Skeletal muscle satellite cell (primary cell): ENCODE measurements around the gene KLHL7.

Source experiments
- H3K27me3 ChIP-seq: 2 replicates; pipeline ENCODE4 v1.7.0; 2013; ENCODE audit warnings: low read length; ENCODE audit not compliant: control insufficient read depth, insufficient read depth
- H3K36me3 ChIP-seq: 2 replicates; pipeline ENCODE4 v1.7.0; 2013; ENCODE audit warnings: mild to moderate bottlenecking, control low read depth, low read length; ENCODE audit not compliant: insufficient read depth
- H3K4me1 ChIP-seq: 2 replicates; pipeline ENCODE4 v1.7.0; 2013; ENCODE audit warnings: low read length; ENCODE audit not compliant: control insufficient read depth, insufficient read depth
- H3K4me2 ChIP-seq: 2 replicates; pipeline ENCODE4 v1.7.0; 2013; ENCODE audit warnings: mild to moderate bottlenecking, low read length
- H3K4me3 ChIP-seq: 2 replicates; pipeline ENCODE4 v1.7.0; 2013; ENCODE audit warnings: low read length
- H3K9ac ChIP-seq: 2 replicates; pipeline ENCODE4 v1.7.0; 2013; ENCODE audit warnings: mild to moderate bottlenecking, low read depth, low read length, moderate library complexity
- H3K9me3 ChIP-seq: replicated peaks from 2 replicates; pipeline ENCODE4 v1.7.0; 2013; ENCODE audit warnings: mild to moderate bottlenecking, control low read depth, low read length

The KLHL7 gene

GRCh38 chr7:23093111-23093510 is 12.5 kb upstream of the KLHL7 start:
- Histone ChIP-seq H3K4me3 (peak overlapping the region; percentile 40), H3K9ac (peak overlapping the region; percentile 61), H3K36me3 (no peaks in the 10 kb centered on the region), H3K4me2 (peak overlapping the region; percentile 68), H3K4me1 (peaks cover 22% of the 10 kb centered on the region), H3K9me3 (no peaks in the 10 kb centered on the region), H3K27me3 (no peaks in the 10 kb centered on the region)

- Histone ChIP-seq H3K36me3 (no peaks in the 10 kb centered on the region), H3K9ac (peak overlapping the region; percentile 68), H3K9me3 (no peaks in the 10 kb centered on the region), H3K27me3 (no peaks in the 10 kb centered on the region), H3K4me3 (peak overlapping the region; percentile 40), H3K4me2 (peak overlapping the region; percentile 68), H3K4me1 (peaks cover 22% of the 10 kb centered on the region)
Observed at GRCh38 chr7:23093546-23093945, 12.0 kb upstream of the KLHL7 start.

GRCh38 chr7:23096518-23097290 is 8.9 kb upstream of the KLHL7 start:
- H3K4me1 ChIP-seq = peaks cover 22% of the 10 kb centered on the region
- H3K4me2 ChIP-seq = no peak overlapping the region
- no peaks in the 10 kb centered on the region for H3K36me3 ChIP-seq
- H3K9ac ChIP-seq = no peak overlapping the region
- no peaks in the 10 kb centered on the region for H3K9me3 ChIP-seq
- no peaks in the 10 kb centered on the region for H3K27me3 ChIP-seq
- no peak overlapping the region for H3K4me3 ChIP-seq

- H3K27me3 ChIP-seq = no peaks in the 10 kb centered on the region
- no peaks in the 10 kb centered on the region for H3K36me3 ChIP-seq
- H3K4me1 ChIP-seq = peaks cover 11% of the 10 kb centered on the region
- H3K4me2 ChIP-seq = no peak overlapping the region
- no peak overlapping the region for H3K9ac ChIP-seq
- no peak overlapping the region for H3K4me3 ChIP-seq
- no peaks in the 10 kb centered on the region for H3K9me3 ChIP-seq
Observed at GRCh38 chr7:23098029-23098428, 7.6 kb upstream of the KLHL7 start.

- H3K4me1 ChIP-seq = peaks cover 8% of the 10 kb centered on the region
Observed at GRCh38 chr7:23098460-23098859, 7.1 kb upstream of the KLHL7 start.

GRCh38 chr7:23100697-23101096 is 4.9 kb upstream of the KLHL7 start:
- no peak overlapping the region for H3K4me2 ChIP-seq
- H3K36me3 ChIP-seq = no peaks in the 10 kb centered on the region
- H3K9ac ChIP-seq = no peak overlapping the region
- H3K4me1 ChIP-seq = peaks cover 4% of the 10 kb centered on the region
- no peaks in the 10 kb centered on the region for H3K27me3 ChIP-seq
- no peak overlapping the region for H3K4me3 ChIP-seq
- no peaks in the 10 kb centered on the region for H3K9me3 ChIP-seq

More at GRCh38 chr7:23098460-23098859, 7.1 kb upstream of the KLHL7 start:
- H3K9me3 ChIP-seq = no peaks in the 10 kb centered on the region
- no peaks in the 10 kb centered on the region for H3K36me3 ChIP-seq
- no peak overlapping the region for H3K4me2 ChIP-seq
- no peak overlapping the region for H3K4me3 ChIP-seq
- H3K9ac ChIP-seq = no peak overlapping the region
- no peaks in the 10 kb centered on the region for H3K27me3 ChIP-seq

GRCh38 chr7:23105086-23105643 is 420 bp upstream of the KLHL7 start:
- Histone ChIP-seq H3K4me1 (peaks cover 23% of the 10 kb centered on the region), H3K36me3 (no peaks in the 10 kb centered on the region), H3K9me3 (no peaks in the 10 kb centered on the region), H3K4me3 (peak overlapping the region; percentile 93), H3K27me3 (no peaks in the 10 kb centered on the region), H3K4me2 (peak overlapping the region; percentile 88), H3K9ac (peak overlapping the region; percentile 96)

GRCh38 chr7:23106057-23106822 is 655 bp downstream of the KLHL7 start:
- peak overlapping the region; percentile 96 for H3K9ac ChIP-seq
- H3K36me3 ChIP-seq = no peaks in the 10 kb centered on the region
- no peaks in the 10 kb centered on the region for H3K27me3 ChIP-seq
- H3K4me2 ChIP-seq = peak overlapping the region; percentile 88
- H3K9me3 ChIP-seq = no peaks in the 10 kb centered on the region
- peaks cover 23% of the 10 kb centered on the region for H3K4me1 ChIP-seq
- peak overlapping the region; percentile 93 for H3K4me3 ChIP-seq

GRCh38 chr7:23106823-23107663 is 1.5 kb downstream of the KLHL7 start:
- peak overlapping the region; percentile 96 for H3K9ac ChIP-seq

GRCh38 chr7:23107781-23108180 is 2.2 kb downstream of the KLHL7 start:
- Histone ChIP-seq H3K4me2 (peak overlapping the region; percentile 88), H3K36me3 (no peaks in the 10 kb centered on the region), H3K9ac (peak overlapping the region; percentile 96), H3K9me3 (no peaks in the 10 kb centered on the region), H3K27me3 (no peaks in the 10 kb centered on the region), H3K4me1 (peaks cover 23% of the 10 kb centered on the region), H3K4me3 (peak overlapping the region; percentile 93)

More at GRCh38 chr7:23106823-23107663, 1.5 kb downstream of the KLHL7 start:
- Histone ChIP-seq H3K36me3 (no peaks in the 10 kb centered on the region), H3K4me1 (peaks cover 23% of the 10 kb centered on the region), H3K27me3 (no peaks in the 10 kb centered on the region), H3K9me3 (no peaks in the 10 kb centered on the region), H3K4me2 (peak overlapping the region; percentile 88), H3K4me3 (peak overlapping the region; percentile 93)

GRCh38 chr7:23108995-23109394 is 3.4 kb downstream of the KLHL7 start:
- H3K9ac ChIP-seq = no peak overlapping the region
- no peaks in the 10 kb centered on the region for H3K27me3 ChIP-seq
- peaks cover 26% of the 10 kb centered on the region for H3K4me1 ChIP-seq
- H3K4me3 ChIP-seq = no peak overlapping the region
- H3K36me3 ChIP-seq = no peaks in the 10 kb centered on the region
- no peaks in the 10 kb centered on the region for H3K9me3 ChIP-seq
- H3K4me2 ChIP-seq = peak overlapping the region; percentile 88
